Natural killer cell (primary cell): ENCODE data around the gene C19orf85. TPM values are rescaled to one million over a fixed set of nuclear protein-coding genes. Genes with fewer than 3 reads are reported as not detected.

Experiments
- ATAC-seq, 3 donors: fragments of 150-1000 bp in 2 of 3; fragments of 200-7000 bp in 1 of 3; cut with Tn5 transposase; 1 replicate in 1 of 3; 2 replicates in 2 of 3; pipeline ENCODE4 v1.10.0; 2021; ENCODE audit warnings: mild to moderate bottlenecking in 2 of 3, moderate library complexity in 2 of 3
- DNase-seq, 2 donors: peaks; one replicate each; pipeline versions ENCODE4 v3.0.0 to v3.0.0-alpha.2; 2013 to 2021; ENCODE audit warnings: mixed read lengths in 1 of 2
- H3K27ac ChIP-seq: one replicate; pipeline ENCODE4 v1.5.1; 2013; ENCODE audit warnings: mild to moderate bottlenecking, low read length
- H3K27me3 ChIP-seq: one replicate; pipeline ENCODE4 v1.6.1; 2013; ENCODE audit warnings: low read length; ENCODE audit not compliant: control insufficient read depth, insufficient read depth
- H3K36me3 ChIP-seq: one replicate; pipeline ENCODE4 v1.6.1; 2013; ENCODE audit warnings: low read length; ENCODE audit not compliant: control insufficient read depth, insufficient read depth
- H3K4me1 ChIP-seq: one replicate; pipeline ENCODE4 v1.6.1; 2013; ENCODE audit warnings: low read length; ENCODE audit not compliant: control insufficient read depth, insufficient read depth
- H3K4me3 ChIP-seq: one replicate; pipeline ENCODE4 v1.5.1; 2013; ENCODE audit warnings: low read length
- H3K9me3 ChIP-seq: one replicate; pipeline ENCODE4 v1.6.1; 2013; ENCODE audit warnings: low read length; ENCODE audit not compliant: control insufficient read depth, insufficient read depth
- H3K27ac Mint-ChIP-seq, 2 donors: one replicate each; pipeline ENCODE4 v1.8.0; 2022; ENCODE audit warnings: mild to moderate bottlenecking in 2 of 2, mixed read lengths in 2 of 2, moderate library complexity in 1 of 2
- H3K27me3 Mint-ChIP-seq, 2 donors: one replicate each; pipeline ENCODE4 v1.8.0; 2022; ENCODE audit warnings: low read depth in 2 of 2, mixed read lengths in 2 of 2
- H3K36me3 Mint-ChIP-seq: one replicate; pipeline ENCODE4 v1.8.0; 2022; ENCODE audit warnings: mixed read lengths
- H3K4me1 Mint-ChIP-seq, 2 donors: one replicate each; pipeline ENCODE4 v1.8.0; 2022; ENCODE audit warnings: mixed read lengths in 2 of 2
- H3K4me3 Mint-ChIP-seq: one replicate; pipeline ENCODE4 v1.8.0; 2022; ENCODE audit warnings: mild to moderate bottlenecking, moderate library complexity, mixed read lengths
- H3K9me3 Mint-ChIP-seq, 2 donors: one replicate each; pipeline ENCODE4 v1.8.0; 2022; ENCODE audit warnings: mixed read lengths in 2 of 2
- WGBS: methylation state at CpG from one replicate; pipeline ENCODE4 v1.1.7; 2013; ENCODE audit warnings: missing lambda C conversion rate; ENCODE audit not compliant: insufficient coverage; 5-methylcytosine and 5-hydroxymethylcytosine counted together
- intact Hi-C: fragments of 100-400 bp; cut with micrococcal nuclease; formaldehyde crosslinking; loops from one replicate; pipeline ENCODE4 v1.14.2; 2022
- total RNA-seq, 4 donors: library from RNA; stranded (reverse); fragments of 120-200 nt in 1 of 4; gene quantifications; one replicate each; pipeline versions ENCODE4 v1.2.3 to v1.2.4, GENCODE V29; 2013 to 2022
- TF ChIP-seq, protein P1 (sequence below): fragments of 200-600 bp; IDR thresholded peaks from one replicate; pipeline ENCODE4 v1.8.0; 2022; ENCODE audit warnings: antibody characterized with exemption

Gene C19orf85
- total RNA-seq, 3 donors from 2014 or later (not counting 1 experiment from before 2014, with no cell fraction given) = not detected

DNA sequence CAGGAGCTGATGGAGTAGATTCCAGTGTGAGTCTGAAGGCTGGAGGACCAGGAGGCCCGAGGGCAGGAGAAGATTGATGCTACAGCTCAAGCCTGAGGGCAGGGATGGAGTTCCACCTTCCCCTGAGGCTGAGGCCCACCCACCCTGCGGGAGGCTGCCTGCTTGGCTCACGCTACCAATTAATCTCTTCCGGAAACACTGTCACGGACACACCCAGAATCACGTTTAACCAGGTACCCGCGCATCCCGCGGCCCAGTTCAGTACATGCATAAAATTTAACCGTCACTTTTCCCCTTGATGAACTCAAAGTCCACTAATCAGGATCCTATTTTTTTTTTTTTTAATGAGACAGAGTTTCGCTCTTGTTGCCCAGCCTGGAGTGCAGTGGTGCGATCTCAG lies 6.7 kb upstream of the C19orf85 start:
- no peak overlapping the region for H3K4me3 ChIP-seq
- no peaks in the 10 kb centered on the region for H3K9me3 Mint-ChIP-seq
- no peak for ATAC-seq
- H3K4me3 Mint-ChIP-seq = no peak overlapping the region
- no peak overlapping the region for H3K27ac Mint-ChIP-seq
- no peaks in the 10 kb centered on the region for H3K9me3 ChIP-seq
- intact Hi-C loops = no loop called here
- peaks cover 0 to 10% of the 10 kb centered on the region in 2 donors for H3K4me1 Mint-ChIP-seq
- H3K27ac ChIP-seq = no peak overlapping the region
- TF ChIP-seq, protein P1, sequence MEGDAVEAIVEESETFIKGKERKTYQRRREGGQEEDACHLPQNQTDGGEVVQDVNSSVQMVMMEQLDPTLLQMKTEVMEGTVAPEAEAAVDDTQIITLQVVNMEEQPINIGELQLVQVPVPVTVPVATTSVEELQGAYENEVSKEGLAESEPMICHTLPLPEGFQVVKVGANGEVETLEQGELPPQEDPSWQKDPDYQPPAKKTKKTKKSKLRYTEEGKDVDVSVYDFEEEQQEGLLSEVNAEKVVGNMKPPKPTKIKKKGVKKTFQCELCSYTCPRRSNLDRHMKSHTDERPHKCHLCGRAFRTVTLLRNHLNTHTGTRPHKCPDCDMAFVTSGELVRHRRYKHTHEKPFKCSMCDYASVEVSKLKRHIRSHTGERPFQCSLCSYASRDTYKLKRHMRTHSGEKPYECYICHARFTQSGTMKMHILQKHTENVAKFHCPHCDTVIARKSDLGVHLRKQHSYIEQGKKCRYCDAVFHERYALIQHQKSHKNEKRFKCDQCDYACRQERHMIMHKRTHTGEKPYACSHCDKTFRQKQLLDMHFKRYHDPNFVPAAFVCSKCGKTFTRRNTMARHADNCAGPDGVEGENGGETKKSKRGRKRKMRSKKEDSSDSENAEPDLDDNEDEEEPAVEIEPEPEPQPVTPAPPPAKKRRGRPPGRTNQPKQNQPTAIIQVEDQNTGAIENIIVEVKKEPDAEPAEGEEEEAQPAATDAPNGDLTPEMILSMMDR = no peak
- no peaks in the 10 kb centered on the region for H3K27me3 ChIP-seq
- H3K36me3 ChIP-seq = no peaks in the 10 kb centered on the region
- H3K36me3 Mint-ChIP-seq = no peaks in the 10 kb centered on the region
- WGBS = 91% methylated on average over 13 of the region's 13 CpGs
- peaks cover 11% of the 10 kb centered on the region for H3K4me1 ChIP-seq
- DNase-seq = no peak
- peaks cover 0 to 2% of the 10 kb centered on the region in 2 donors for H3K27me3 Mint-ChIP-seq

DNA sequence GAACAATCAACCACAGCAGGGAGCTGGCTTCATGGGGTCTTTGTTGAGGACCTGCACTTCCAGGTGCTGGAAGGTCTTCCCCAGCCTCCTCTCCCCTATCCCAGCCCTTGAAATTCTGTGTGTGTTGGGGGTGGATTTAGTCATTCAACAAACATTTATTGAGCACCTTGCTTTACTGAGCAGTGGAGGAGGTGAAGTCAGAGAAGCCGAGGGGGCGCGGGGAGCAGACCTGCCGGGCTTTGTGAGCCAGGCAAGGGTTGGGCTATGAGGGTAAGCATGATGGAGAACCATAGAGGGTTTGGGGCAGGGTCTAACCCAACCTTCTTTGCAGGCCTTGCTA lies 3.5 kb upstream of the C19orf85 start:
- no peak overlapping the region for H3K27ac ChIP-seq
- intact Hi-C loops = no loop called here
- peaks cover 0 to 2% of the 10 kb centered on the region in 2 donors for H3K27me3 Mint-ChIP-seq
- peaks cover 0 to 5% of the 10 kb centered on the region in 2 donors for H3K4me1 Mint-ChIP-seq
- H3K27me3 ChIP-seq = no peaks in the 10 kb centered on the region
- H3K4me3 ChIP-seq = no peak overlapping the region
- H3K27ac Mint-ChIP-seq = no peak overlapping the region
- H3K9me3 ChIP-seq = no peaks in the 10 kb centered on the region
- no peaks in the 10 kb centered on the region for H3K36me3 ChIP-seq
- TF ChIP-seq, protein P1 = peak; percentile 55
- H3K9me3 Mint-ChIP-seq = no peaks in the 10 kb centered on the region
- H3K4me3 Mint-ChIP-seq = no peak overlapping the region
- no peak for DNase-seq
- WGBS = 34% methylated on average over 4 of the region's 4 CpGs
- H3K36me3 Mint-ChIP-seq = no peaks in the 10 kb centered on the region
- H3K4me1 ChIP-seq = peaks cover 4% of the 10 kb centered on the region
- no peak for ATAC-seq

DNA sequence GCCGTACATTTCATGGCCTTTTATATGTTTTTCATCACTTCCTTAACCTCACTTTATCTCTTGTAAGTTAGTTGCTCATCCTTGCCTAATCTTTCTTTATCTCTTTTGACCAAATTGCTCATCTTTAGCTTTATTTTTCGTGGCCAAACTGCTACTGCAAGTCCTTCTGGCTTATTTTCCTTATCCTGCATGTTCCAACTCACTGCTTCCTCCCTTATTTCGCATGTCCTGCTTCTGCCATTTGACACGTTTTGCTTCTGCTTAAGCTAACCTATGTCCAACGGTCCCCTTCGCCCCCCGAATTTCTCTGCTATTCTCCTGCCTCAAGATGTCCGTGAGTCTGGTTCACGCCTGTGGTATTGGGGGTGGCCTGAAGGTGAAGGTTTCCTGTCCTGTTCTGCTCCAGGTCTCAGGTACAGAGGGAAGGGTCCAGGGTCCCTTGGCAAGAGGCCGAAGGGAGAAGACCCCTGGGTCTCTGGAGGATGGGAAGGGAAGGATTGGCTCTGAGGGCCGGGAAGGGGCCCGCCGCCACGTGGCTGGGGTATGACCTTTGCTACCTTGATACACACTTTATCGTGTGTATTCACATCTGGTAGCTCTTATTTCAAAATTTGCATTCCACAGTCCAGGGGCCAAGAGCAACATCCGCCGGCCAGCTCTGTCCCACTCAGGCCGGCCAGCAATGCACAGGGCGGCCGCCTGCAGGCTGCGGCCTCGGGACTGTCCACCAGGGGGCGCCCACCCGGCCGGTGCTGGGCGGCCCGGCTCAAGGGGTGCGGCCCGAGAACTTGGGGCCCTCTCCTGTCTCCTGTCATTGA lies 2.9 kb upstream of the C19orf85 start:
- 37% methylated on average over 29 of the region's 29 CpGs for WGBS
- TF ChIP-seq, protein P1 = peak; percentile 98
- Mint-ChIP-seq H3K9me3 (no peaks in the 10 kb centered on the region), H3K27ac (no peak overlapping the region), H3K4me1 (peaks cover under 1 to 11% of the 10 kb centered on the region in 2 donors), H3K36me3 (no peaks in the 10 kb centered on the region), H3K4me3 (no peak overlapping the region), H3K27me3 (peaks cover 0 to 2% of the 10 kb centered on the region in 2 donors)
- DNase-seq (peak; percentile 76 to 79), ATAC-seq (peak; percentile 93 to 99 (median 98))
- Histone ChIP-seq H3K4me3 (no peak overlapping the region), H3K27ac (no peak overlapping the region), H3K4me1 (peaks cover 5% of the 10 kb centered on the region), H3K36me3 (no peaks in the 10 kb centered on the region), H3K27me3 (no peaks in the 10 kb centered on the region), H3K9me3 (no peaks in the 10 kb centered on the region)
- intact Hi-C loops = loop anchor here (2.0 kb wide), 1 partner anchor 37 kb away; no protein-coding TSS in a partner anchor
